Activated CD4-positive, alpha-beta T cell treated with anti-CD3 and anti-CD28 coated beads, Interleukin-2, amount 50 U/mL, for 48 hours (primary cell): ENCODE results near the gene FIBIN.

ENCODE experiments used
- DNase-seq, 2 experiments: peaks; one replicate each; pipeline ENCODE4 v3.0.0-alpha.2; 2020

FIBIN gene

DNA sequence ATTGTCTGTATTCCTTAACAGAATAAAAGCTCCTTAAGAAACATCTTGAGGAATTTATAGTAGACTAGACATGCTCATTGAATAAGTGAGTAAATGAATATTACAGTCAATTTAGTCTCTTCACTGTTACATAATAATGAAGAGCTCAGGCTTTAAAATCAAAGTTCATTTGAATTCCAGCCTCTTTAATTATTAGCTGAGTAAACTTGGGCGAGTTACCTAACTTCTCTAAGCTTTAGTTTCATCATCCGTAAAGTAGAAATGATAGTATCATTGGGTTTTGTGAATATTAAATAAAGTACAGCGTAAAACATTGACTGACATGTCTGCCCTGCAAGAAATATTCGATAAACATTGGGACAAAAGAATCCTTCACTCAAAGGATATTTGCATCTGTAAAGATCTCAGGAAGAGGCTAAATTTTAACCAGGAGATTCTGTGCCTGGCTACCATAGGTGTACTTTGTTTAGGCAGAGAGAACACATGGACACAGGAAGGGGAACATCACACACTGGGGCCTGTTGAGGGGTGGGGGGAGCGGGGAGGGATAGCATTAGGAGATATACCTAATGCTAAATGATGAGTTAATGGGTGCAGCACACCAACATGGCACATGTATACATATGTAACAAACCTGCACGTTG, 31.5 kb downstream of the FIBIN start:
- no peak for DNase-seq

DNA sequence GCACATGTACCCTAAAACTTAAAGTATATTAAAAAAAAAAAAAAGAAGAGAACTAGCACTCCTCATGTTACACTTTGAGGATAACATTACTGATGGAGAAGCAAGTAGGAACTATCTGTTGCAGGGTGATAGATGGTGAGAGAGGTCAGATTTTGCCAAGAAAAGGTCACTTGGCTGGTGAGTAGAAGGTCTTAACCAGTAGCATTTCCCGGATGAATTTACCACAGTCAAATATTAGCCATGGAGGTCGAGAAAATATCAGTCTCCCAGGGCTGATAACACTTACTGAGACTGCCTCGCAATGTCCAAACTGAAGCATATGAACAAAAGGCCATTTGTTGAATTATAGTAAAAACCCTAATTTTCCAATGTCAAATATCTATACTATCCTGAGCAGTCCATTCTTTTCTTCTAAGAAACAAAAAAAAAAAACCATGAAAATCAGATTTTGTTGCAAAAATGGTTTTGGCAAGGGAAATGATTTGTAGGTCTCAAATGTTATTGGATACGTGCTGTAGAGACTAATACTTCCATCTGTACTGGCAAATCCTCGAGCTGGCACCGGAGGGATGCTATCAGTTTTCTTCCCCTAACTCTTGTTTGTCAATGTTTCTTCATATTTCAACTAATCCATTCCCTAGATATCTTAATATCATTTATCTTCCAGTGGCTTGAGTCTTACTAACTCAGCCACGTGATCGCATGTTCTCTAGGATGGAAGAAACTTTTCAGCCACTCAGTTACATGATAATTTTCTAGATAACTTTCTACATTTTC, 32.2 kb downstream of the FIBIN start:
- no peak for DNase-seq

DNA sequence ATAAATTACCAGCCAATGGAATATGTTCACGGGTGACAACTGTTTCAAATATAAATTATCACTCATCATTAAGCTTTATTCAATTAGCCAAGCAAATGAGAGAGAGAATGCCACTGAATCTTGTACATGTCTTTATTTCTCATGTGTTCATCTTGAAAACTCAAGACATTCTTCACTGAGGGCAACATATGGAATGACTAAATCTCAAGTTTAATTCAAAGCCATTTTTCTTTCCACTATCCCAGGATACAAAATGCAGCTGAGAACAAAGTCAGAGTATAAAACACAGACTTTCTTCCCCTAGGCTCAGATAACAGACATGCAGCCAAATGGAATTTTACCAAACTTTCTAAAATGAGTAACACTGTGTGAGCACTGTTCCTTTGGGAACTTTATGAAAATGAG, 34.7 kb downstream of the FIBIN start:
- no peak for DNase-seq

GRCh38 chr11:27029966-27030365, 36.1 kb downstream of the FIBIN start:
- DNase-seq: no peak

- no peak for DNase-seq
Observed at GRCh38 chr11:27031754-27032153, 37.8 kb downstream of the FIBIN start.

- DNase-seq: no peak
Observed at GRCh38 chr11:27039873-27040272, 46.0 kb downstream of the FIBIN start.

GRCh38 chr11:27040302-27041115, 46.6 kb downstream of the FIBIN start, which contains the start of gene BBOX1:
Gene BBOX1 (plus strand): TSS chr11:27040815. CDS start chr11:27055431, 14,616 bp downstream.
- DNase-seq: no peak

DNA sequence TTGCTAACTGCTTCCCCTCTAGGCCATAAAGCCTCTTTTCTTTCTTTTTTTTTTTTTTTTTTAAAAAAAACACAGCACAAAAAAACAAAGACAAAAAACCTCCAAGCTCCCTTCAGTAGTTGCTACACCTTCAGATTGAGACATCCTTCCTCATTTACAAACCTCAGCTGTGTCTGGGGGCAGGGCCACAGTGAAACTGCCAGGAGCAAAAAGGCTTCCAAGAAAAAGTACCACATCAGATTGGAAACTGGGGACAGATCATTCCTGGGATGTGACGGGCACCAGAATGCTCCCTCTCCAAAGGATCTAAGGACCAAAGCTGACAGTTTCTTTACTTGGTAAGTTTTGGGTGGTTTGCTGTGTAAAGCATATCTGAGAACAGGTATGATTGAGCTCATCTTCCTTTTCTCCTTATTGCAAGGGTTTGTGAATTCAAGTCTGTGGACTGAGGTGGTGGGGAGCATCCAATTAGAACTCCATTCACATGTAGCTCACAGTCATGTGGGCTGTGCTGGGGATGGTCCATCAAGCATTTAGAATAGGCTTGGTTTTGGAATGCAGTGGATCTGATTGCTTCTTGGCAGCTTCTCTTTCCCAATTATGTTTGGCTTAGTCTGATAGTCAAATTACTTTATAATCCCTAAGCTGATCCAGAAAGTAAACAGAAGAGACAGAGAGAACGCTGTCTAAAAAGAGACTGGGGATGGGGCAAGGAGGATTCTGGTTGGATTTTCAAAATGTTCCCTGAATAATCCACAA, 47.4 kb downstream of the FIBIN start:
- no peak for DNase-seq
